NT2/D1 (cell line): ENCODE measurements around the gene MUC15.

Source experiments
- YY1 ChIP-seq: IDR thresholded peaks from 2 replicates; pipeline ENCODE4 v1.6.1; 2011; ENCODE audit not compliant: insufficient read length, insufficient read depth
- ZNF274 ChIP-seq: IDR thresholded peaks from 2 replicates; pipeline ENCODE4 v1.6.1; 2011; ENCODE audit warnings: mild to moderate bottlenecking, low read depth, low read length

DNA sequence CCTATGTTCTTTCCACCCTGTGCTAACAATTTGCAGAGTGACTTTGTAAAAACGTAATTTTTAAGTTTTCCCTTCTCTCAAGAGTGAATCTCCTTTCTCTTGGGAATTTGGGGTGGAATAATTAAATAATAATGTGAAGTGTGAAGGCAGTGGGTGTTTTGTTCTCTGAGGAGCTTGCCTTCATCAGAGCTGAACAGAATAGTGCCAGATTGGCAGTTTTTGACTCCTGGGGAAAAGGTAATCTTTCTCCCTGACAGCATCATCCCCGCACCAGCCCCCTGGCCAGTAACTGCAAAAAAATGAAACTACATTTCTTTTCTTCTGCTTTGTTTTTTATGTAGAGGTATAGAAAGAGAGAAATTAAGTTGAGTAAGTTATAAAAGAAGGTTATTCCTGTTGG is 59.9 kb downstream of the MUC15 start:
- TF ChIP-seq ZNF274, result no peak
- TF ChIP-seq YY1, result no peak
